Stimulated activated CD8-positive, alpha-beta memory T cell treated with anti-CD3 and anti-CD28 coated beads, Interleukin-4, amount 100 ng/mL, for 4 hours (primary cell): ENCODE data around the gene ZNF224.
A peak's percentile ranks its signal among the peaks of the same experiment; 100 is the strongest.

ENCODE experiments used
- DNase-seq, 2 donors: peaks; one replicate each; pipeline ENCODE4 v3.0.0-alpha.2; 2020; ENCODE audit warnings: low read depth in 2 of 2, low spot score in 1 of 2

Gene ZNF224

DNA sequence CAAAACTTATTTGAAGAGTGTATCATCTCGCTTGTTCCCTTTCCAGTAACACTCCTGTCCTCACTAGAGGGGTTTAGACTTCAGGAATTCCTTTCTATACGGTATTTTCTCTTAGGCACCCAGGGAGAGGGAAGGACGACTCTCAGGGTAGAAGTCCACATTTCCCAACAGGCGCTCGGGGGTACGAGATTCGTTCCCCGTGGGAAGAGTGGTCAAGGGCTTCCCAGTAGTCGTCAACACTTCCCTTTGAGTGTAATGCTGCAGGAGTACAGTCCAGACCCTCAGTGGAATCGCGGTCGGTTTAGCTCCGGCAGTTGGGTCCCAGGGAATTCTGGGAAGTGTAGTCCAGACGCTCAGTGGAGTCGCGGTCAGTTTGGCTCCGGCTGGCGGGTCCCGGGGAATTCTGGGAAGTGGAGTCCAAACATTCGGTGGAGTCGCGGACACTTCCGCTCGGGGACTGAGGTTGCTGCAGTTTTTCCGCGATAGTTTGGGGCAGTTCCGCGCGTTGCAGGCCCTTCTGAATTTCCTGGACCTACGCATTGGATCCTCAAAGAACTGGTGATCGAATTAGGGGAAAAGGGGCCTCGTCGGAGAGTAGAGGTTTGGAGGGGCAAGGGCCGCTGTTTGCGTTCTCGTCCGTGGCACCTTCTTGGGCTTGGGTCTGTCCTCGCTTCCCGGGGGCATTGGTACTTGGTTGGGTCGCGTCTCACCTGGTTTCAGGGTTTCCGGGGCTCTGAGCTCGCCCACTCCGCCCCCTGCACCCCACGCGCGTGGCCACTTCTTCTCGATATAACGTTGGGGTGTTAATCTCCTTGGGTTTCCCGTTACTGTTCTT is at the start of gene ZNF224:
Gene ZNF224, plus strand, starts transcription at position 431 of the 835 bp plus-strand sequence. CDS start 3,513 bp downstream, outside the sequence.
- DNase-seq, result peak; percentile 55 to 72

DNA sequence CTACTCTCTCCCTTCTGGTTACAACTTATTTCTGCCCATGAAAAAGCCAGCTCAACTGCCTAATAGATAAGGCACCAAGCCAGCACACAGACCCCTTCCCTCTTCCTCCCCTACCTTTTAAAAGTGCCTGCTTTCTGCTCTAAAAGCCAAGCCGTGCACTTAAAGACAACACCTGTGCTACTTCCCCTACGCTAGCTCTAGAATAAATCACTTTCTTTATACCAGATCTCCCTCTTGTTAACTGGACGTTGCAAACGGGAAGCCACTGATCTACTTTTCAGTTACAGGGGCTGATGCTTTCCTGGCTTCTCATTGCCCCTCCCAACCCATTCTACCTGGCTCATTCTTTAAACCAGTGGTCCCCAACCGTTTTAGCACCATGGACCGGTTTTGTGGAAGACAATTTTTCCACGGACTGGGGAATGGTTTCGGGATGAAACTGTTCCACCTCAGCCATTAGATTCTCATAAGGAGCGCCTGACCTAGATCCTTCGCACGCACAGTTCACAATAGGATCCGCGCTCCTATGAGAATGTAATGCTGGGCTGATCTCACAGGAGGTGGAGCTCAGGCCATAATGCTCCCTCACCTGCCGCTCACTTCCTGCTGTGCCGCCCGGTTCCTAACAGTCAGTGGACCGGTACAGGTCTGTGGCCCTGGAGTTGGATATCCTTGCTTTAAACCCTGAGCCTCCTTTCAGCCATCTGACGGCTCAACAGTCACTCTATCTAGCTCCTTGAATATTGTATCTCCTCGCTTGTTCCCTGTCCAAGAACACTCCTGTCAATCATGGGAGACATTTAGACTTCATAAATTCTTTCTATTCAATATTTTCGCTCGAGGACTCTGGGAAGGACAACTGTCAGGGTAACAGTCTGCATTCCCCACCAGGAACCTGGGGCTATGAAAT is 43.2 kb upstream of the ZNF224 start:
- no peak for DNase-seq

DNA sequence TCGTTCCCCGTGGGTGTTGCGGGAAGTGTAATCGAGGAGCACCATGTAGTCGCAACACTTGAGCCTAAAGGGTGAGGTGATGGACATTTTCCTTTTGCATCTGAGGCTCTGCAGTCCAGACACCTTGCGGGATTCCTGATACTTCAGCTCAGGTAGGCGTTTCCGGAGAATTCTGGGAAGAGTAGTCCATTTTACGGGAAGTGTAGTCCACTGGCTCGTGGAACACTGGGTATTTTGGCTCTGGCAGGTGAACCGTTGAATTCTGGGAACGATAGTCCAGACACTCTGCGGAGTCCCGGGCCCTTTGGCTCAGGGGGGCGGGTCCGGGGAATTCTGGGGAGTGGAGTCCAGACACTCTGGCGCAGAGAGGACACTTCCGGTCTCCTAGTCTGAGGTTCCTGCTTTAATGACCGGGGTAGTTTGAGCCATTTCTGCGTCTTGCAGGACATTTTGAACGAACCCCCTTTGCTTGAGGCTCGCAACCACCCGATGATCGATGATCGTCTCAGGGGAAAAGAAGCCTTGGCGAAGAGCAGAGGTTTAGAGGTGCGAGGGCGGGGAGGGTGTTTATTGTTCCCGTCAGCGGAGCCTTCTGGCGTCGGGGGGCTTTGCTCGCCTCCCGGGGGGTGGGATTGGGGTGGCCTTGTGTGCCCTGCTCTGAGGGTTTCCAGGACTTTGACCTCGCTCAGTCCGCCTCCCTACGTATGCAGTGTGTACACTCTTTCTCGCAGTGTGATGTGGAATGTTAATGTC is 42.3 kb upstream of the ZNF224 start, which contains the start of gene ZNF223:
Gene ZNF223, plus strand, starts transcription at position 387 of the 753 bp plus-strand sequence. CDS start 3,141 bp downstream, outside the sequence.
- peak; percentile 13 to 53 for DNase-seq

DNA sequence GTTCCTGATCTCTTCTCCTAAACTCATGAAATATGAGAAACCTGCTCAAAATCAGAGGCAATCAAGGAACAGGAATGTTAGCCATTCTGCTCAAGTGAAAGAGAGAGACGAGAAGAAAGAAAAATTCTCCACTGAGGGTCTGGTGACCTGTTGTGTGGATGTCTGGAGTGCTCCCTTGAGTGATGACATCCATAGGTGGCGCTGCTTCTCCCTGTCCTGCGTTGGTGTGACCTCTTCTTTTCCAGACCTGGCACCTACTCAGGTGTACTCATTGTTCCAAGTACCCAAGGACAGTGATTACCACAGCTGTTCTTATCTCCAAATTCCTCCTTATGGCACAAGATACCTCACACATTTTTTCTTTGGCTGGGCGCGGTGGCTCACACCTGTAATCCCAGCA is 38.3 kb upstream of the ZNF224 start:
- no peak for DNase-seq

DNA sequence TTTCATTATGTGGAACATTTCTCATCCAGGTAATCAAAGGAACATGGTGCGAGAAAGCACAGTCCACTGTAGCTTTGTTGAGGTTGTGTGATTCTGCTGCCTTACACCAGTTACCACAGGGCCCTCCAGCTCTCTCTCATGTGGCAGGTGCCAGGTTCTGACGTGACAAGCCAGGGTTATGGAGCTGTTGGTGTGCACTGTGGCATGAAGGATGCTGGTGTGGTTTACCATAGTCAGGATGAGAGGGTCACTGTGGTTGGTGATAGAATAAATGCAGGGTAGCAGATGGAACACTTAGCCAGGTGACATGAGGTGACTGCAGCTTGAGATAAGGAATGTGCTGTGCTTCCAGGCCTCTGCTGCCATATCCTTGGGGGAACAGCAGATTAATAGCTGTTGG is 34.9 kb upstream of the ZNF224 start:
- no peak for DNase-seq

DNA sequence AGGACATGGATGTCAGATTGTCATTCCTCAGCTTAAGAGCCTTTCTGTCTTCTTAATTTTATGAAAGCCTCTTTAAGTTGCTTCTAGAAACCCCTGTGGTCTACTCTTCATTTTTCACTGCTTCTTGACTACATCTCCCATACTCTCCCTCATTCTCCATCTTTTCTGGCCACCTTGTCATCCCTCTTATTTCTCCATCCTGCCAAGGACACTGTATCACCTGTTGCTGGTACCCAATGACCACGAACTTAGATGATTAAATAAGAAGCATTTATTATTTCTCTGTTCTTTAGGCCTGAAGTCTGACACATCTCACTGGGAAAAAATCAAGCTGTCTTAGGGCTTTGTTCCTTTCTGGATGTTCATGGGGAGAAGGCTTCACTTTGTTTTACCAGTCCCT is 33.1 kb upstream of the ZNF224 start:
- DNase-seq, result no peak

DNA sequence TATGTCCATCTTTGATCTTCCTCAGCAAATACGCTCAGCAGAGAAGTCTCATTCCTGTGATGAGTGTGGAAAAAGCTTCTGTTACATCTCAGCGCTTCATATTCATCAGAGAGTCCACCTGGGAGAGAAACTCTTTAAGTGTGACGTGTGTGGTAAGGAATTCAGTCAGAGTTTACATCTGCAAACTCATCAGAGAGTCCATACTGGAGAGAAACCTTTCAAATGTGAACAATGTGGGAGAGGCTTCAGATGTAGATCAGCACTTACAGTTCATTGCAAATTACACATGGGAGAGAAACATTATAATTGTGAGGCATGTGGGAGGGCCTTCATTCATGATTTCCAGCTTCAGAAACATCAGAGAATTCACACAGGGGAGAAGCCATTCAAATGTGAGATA is 27.9 kb upstream of the ZNF224 start:
- DNase-seq, result no peak

DNA sequence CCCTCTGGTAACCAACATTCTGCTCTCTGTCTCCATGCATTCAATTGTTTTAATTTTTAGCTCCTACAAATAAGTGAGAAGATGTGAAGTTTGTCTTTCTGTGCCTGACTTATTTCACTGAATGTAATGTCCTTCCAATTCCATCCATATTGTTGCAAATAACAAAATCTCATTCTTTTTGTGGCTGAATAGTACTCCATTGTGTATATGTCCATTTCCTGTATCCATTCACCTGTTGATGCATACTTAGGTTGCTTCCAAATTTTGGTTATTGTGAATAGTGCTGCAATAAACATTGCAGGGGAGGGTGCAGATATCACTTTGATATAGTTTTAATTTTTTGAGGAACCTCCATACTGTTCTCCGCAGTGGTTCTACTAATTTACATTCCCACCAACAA is 24.7 kb upstream of the ZNF224 start:
- no peak for DNase-seq

DNA sequence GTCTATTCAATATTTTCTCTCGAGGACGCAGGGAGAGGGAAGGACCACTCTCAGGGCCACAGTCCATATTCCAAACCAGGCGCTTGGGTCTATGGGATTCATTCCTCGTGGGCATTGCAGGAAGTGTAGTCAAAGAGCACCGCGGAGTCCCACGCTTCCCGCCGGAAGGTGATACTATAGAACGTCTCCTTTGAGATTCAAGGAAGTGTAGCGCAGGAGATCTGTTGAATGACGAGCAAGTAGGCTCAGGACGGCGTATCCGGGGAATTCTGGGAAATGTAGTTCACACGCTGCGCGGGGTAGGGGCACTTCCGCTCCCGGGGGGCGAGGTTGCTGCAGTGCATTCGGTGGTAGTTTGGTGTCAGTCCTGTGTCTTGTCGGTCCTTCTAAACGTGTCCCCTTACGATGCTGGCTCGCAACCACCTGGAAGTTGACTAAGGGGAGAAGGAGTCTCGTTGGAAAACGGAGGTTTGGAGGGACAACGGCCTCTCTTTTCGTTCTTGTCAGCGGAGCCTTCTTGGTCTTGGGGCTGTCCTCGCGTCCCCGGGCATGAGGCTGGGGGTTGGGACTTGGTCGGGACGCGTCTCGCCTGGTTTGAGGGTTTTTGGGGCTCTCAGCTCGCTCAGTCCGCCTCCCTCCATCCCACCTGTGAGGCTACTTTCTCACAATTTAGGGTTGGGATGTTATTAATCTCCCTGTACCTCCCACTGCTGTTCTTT is 22.2 kb upstream of the ZNF224 start, which contains the start of gene ZNF284:
Gene ZNF284, plus strand, starts transcription at position 336 of the 719 bp plus-strand sequence. CDS start 4,231 bp downstream, outside the sequence.
- peak; percentile 55 to 73 for DNase-seq

DNA sequence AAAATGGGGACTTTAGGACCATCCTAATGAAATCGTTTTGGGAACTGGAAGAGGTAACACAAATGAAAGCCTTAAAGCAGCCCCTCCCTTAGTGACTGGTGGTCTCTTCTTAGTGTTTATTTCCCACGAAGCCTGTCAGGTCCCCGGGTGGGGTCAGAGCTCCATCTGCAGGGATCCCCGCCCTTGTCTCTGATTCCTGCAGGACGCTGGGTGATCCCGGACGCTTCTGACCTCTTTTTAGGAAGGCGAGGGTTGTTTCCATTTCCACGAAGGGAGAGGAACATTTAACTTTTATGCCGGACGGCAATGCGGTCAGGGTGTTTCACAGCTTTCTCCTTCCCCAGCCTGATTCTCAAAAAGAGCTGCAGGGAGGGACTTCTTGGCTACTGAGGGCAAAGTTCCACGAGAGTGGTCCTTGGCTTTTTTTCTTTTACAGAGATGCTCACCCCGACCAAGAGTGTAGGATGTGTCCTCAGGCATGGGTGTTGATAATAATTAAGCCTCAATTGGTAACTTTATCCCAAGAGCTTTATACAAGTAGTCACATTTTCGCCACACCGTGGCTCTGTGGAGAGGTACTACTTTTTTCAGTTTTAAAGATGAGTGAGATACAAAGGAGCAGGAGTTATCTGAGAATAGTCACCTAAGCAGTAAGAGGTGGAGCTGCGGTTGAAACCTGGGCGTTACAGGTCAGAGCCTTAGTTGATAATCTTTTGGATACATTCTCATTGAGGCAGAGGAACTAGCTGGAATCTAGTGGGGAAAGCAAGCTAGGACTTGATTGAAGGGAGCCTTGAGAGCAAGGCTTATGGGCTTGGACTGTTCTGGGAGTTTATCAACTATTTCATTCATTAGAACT is 21.4 kb upstream of the ZNF224 start:
- no peak for DNase-seq

DNA sequence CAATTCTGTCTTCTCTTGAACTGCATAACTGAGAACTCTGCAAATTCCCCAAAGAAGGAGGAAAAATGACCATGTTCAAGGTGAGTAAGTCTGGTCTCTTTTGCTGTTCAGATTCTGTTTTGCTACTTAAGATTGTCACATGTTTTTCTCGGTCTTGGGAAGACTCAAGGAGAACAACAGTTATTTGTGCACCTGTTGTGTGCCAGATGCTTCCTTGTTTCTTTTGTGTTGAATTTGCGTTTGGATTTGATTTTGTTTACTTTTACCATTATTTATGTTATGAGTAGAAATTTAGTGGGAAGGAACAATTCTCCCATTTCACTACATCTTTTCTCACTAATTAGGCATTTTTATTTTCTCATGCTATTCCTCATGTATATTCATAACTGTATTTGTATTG is 17.8 kb upstream of the ZNF224 start:
- DNase-seq, result no peak

DNA sequence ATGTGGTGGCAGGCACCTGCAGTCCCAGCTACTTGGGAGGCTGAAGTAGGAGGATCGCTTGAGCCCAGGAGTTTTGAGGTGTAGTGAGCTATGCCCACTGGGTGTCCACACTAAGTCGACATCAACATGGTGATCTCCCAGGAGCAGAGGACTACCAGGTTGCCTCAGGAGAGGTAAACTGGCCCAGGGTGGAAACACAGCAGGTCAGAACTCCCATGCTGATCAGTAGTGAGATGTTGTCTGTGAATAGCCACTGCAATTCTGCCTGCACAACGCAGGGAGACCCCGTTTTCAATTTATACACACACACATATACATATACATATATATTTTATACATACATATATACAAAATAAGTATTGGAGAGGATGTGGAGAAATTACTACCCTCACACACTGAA is 2.1 kb upstream of the ZNF224 start:
- no peak for DNase-seq

DNA sequence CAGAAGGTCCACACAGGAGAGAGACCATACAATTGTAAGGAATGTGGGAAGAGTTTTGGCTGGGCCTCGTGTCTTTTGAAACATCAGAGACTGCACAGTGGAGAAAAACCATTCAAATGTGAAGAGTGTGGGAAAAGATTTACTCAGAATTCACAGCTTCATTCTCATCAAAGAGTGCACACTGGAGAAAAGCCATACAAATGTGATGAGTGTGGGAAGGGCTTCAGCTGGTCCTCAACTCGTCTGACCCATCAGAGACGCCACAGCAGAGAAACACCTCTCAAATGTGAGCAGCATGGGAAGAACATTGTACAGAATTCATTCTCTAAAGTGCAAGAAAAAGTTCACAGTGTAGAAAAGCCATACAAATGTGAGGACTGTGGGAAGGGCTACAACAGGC is 13.6 kb downstream of the ZNF224 start:
- no peak for DNase-seq

DNA sequence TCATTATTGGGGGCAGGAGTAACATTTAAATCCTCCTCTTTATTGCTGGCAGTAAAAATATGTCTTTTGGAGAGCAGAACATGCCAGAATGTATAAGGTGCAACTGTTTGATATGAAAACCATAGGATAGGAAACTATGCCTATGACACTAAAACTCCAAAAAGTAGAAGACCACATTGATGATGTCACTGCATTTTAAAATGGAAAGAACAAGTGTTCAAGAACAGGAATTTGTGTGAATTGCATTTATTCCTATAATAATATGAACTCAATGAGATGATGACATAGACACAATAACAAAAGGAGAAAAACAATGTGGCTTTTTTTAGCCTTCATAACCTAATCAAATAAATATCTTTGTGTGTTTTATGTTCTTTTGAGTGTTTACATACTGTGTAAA is 15.3 kb downstream of the ZNF224 start:
- no peak for DNase-seq

DNA sequence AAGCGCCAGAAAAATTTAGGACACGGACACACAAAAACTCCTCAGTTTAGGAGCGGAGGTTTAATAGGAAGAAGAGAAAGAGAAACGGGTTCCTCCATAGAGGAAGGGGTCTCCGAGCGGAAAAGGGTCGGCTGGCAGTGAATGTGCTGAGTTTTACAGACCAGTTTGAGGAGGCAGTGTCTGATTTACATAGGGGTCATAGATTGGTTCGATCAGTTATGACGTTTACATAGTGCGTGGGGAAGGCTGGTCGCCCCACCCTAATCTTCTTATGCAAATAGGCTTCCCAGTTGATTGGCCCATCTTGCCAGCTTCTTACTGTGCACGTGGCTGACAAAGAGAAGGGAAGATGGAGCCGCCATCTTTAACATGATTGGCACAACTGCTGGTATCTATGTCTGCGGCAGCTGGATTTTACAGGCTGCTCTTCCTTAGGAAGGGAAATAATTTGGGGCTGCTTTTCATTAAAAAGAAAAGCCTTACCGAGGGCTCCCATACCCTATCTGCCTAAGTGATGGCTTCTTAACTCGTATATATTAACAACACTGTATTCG is 17.8 kb downstream of the ZNF224 start:
- DNase-seq, result no peak

DNA sequence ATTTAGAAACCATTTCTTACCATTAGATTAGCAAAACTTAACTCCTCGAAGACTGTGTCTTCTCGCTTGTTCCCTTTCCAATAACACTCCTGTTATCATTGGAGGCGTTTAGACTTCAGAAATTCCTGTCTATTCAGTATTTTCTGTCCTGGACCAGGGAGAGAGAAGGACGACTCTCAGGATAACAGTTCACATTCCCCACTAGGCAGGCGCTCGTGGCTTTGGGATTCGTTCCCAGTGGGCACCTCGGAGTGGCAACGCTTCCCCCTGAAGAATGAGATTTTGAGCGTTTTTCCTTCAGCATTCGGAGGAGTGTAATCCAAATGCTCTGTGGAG is 18.6 kb downstream of the ZNF224 start:
- no peak for DNase-seq

DNA sequence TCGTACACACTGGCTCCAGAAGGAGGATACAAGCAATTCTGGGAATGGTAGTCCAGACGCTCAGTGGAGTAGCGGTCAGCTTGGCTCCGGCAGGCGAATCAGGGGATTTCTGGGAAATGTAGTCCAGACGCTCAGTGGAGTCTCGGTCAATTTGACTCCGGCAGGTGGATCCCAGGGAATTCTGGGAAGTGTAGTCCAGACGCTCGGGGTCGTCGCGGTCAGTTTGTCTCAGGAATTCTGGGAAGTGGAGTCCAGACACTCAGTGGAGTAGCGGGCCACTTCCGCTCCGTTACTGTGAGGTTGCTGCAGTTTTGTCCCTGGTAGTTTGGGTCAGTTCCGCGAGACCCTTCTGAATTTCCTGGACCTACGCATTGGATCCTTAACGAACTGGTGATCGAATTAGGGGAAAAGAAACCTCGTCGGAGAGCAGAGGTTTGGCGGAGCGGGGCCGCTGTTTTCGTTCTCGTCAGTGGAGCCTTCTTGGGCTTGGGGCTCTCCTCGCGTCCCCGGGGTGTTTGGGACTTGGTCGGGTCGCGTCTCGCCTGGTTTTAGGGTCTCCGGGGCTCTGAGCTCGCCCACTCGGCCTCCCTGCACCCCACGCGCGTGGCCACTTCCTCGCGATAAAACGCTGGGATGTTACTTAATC is 19.1 kb downstream of the ZNF224 start, which contains the start of gene ZNF225:
Gene ZNF225, plus strand, starts transcription at position 262 of the 646 bp plus-strand sequence. CDS start 2,429 bp downstream, outside the sequence.
- DNase-seq, result peak; percentile 63 to 79

DNA sequence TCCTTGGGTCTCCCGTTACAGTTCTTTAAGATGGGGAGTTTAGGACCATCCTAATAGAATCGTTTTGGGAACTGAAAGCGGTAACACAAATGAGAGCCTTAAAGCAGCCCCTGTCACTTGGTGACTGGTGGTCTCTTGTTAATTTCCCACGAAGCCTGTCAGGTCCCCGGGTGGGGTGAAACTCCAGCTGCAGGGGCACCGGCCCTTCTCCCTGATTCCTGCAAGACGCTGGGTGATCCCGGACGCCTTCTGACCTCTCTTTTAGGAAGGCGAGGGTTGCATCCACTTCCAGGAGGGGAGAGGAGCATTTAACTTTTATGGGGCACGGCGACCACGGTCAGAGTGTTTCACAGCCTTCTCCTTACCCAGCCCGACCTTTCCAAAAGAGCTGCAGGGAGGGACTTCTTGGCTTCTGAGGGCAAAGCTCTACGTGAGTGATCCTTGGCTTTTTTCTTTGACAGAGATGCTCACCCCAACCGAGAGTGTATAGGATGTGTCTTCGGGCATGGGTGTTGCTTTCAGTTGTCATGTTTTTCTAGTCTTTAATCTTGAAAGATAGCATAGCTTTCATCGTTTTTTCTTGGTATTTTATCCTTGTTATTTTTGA is 19.7 kb downstream of the ZNF224 start:
- no peak for DNase-seq
